K562 (cell line): Measurements from ENCODE around the gene SMARCB1. TPM values are rescaled to one million over a fixed set of nuclear protein-coding genes. Genes with fewer than 3 reads are reported as not detected.

Experiments
- ATAC-seq: fragments of 200-7000 bp; cut with Tn5 transposase; 3 replicates; pipeline ENCODE4 v1.9.1; 2020; ENCODE audit warnings: moderate library complexity
- BruUV-seq: library from RNA; stranded (reverse); fragments of 400-500 nt; replicated peaks from 2 replicates; lab custom pipeline; 2021; lab: Mats Ljungman, UMichigan
- CTCF ChIA-PET: fragments of 300-600 bp; formaldehyde crosslinking; extraction: SDS; loops from one replicate; lab custom pipeline; 2021; ENCODE audit warnings: low intra/inter-chr PET ratio; lab: Yijun Ruan, JAX
- POLR2A ChIA-PET: fragments of 300-600, 350-650 bp; sonication (Branson Sonifier 250); formaldehyde crosslinking; extraction: SDS; loops from one replicate; lab custom pipeline; 2021; ENCODE audit warnings: antibody characterized with exemption, inconsistent platforms; lab: Yijun Ruan, JAX
- DNase-seq, 4 experiments: peaks; one replicate each; pipeline versions ENCODE4 v3.0.0 to v3.0.0-alpha.2; 2011 to 2018; ENCODE audit warnings: low spot score in 3 of 4, mixed read lengths in 3 of 4; ENCODE audit errors: extremely low read depth in 1 of 4
- FAIRE-seq: peaks from 2 replicates; lab custom pipeline; 2011; peaks lifted over from hg19 to GRCh38; lab: Jason Lieb, UNC
- H2AFZ ChIP-seq: 2 replicates; pipeline ENCODE4 v1.6.0; 2011; ENCODE audit warnings: low read depth, low read length, control low read depth, inconsistent platforms
- H3K27ac ChIP-seq: fragments of 200-600 bp; 3 replicates; pipeline ENCODE4 v1.8.0; 2011; ENCODE audit warnings: low read depth, mild to moderate bottlenecking, control low read depth, inconsistent platforms, low read length, moderate library complexity, mixed read lengths; ENCODE audit errors: extremely low read depth
- H3K27me3 ChIP-seq, 2 experiments: fragments of 300-600 bp in 1 of 2; 2 replicates in 1 of 2; 3 replicates in 1 of 2; pipeline versions ENCODE4 v1.6.0 to v1.8.0; 2011; ENCODE audit warnings: inconsistent platforms in 2 of 2, low read length in 2 of 2, mild to moderate bottlenecking in 1 of 2, mixed read lengths in 1 of 2, moderate library complexity in 1 of 2; ENCODE audit not compliant: control insufficient read depth in 2 of 2, insufficient read depth in 2 of 2
- H3K36me3 ChIP-seq: fragments of 300-600 bp; 3 replicates; pipeline ENCODE4 v1.8.0; 2011; ENCODE audit warnings: mild to moderate bottlenecking, low read length, inconsistent platforms; ENCODE audit not compliant: control insufficient read depth, insufficient read depth
- H3K4me1 ChIP-seq, 2 experiments: fragments of 200-600 bp in 1 of 2; replicated peaks in 1 of 2; 2 replicates in 1 of 2; 3 replicates in 1 of 2; pipeline versions ENCODE4 v1.5.1 to v1.8.0; 2011; ENCODE audit warnings: inconsistent platforms in 2 of 2, low read length in 2 of 2, mild to moderate bottlenecking in 1 of 2, mixed read lengths in 1 of 2, moderate library complexity in 1 of 2; ENCODE audit not compliant: control insufficient read depth in 2 of 2, insufficient read depth in 2 of 2
- H3K4me2 ChIP-seq: 2 replicates; pipeline ENCODE4 v1.6.1; 2011; ENCODE audit warnings: low read length, control low read depth, inconsistent platforms, mixed read lengths; ENCODE audit not compliant: insufficient read depth
- H3K4me3 ChIP-seq: fragments of 200-600 bp; sonication (generic), shearing (Covaris generic); 2 replicates; pipeline ENCODE4 v1.5.1; 2016; ENCODE audit warnings: control low read depth, inconsistent platforms
- H3K79me2 ChIP-seq: fragments of 200-600 bp; 3 replicates; pipeline ENCODE4 v1.8.0; 2011; ENCODE audit warnings: low read length, inconsistent platforms; ENCODE audit not compliant: control insufficient read depth, insufficient read depth
- H3K9ac ChIP-seq, 2 experiments: 2 replicates each; pipeline versions ENCODE4 v1.6.0 to v1.6.1; 2011; ENCODE audit warnings: low read depth in 2 of 2, low read length in 2 of 2, control low read depth in 1 of 2, inconsistent platforms in 1 of 2, mild to moderate bottlenecking in 1 of 2, mixed read lengths in 1 of 2; ENCODE audit not compliant: insufficient read depth in 1 of 2
- H3K9me1 ChIP-seq: one replicate; pipeline ENCODE4 v1.6.0; 2011; ENCODE audit warnings: inconsistent platforms, mild to moderate bottlenecking, low read length, moderate library complexity; ENCODE audit not compliant: control insufficient read depth, insufficient read depth
- H3K9me3 ChIP-seq: replicated peaks from 2 replicates; pipeline ENCODE4 v1.5.1; 2011; ENCODE audit warnings: low read depth, low read length, inconsistent platforms; ENCODE audit not compliant: control insufficient read depth, insufficient read depth
- H4K20me1 ChIP-seq: replicated peaks from 2 replicates; pipeline ENCODE4 v1.6.1; 2011; ENCODE audit warnings: low read length, inconsistent platforms, mixed read lengths; ENCODE audit not compliant: control insufficient read depth, insufficient read depth
- NBN ChIP-seq: fragments of 450-650 bp; IDR thresholded peaks from 2 replicates; pipeline ENCODE4 v1.6.1; 2016; ENCODE audit warnings: low read depth, mild to moderate bottlenecking
- NRF1 ChIP-seq, 2 experiments: fragments of 450-650 bp; IDR thresholded peaks in 1 of 2; conservative IDR thresholded peaks in 1 of 2; 2 replicates each; pipeline ENCODE4 v1.6.1; 2014; ENCODE audit warnings: mild to moderate bottlenecking in 2 of 2
- WGBS: fragments of 100-300 bp; shearing (Covaris generic); methylation state at CpG from one replicate; pipeline ENCODE4 v1.1.6; 2016; ENCODE audit warnings: low coverage, mixed read lengths; ENCODE audit not compliant: insufficient coverage; ENCODE audit errors: missing lambda C conversion rate; 5-methylcytosine and 5-hydroxymethylcytosine counted together
- in situ Hi-C: fragments of 300-500 bp; cut with MboI; formaldehyde crosslinking; loops from 4 replicates; pipeline ENCODE4 v1.15.0; 2018; ENCODE audit warnings: inconsistent platforms, mixed read lengths
- intact Hi-C: fragments of 100-400 bp; cut with micrococcal nuclease; formaldehyde crosslinking; loops from 2 replicates; pipeline ENCODE4 v1.14.2; 2022
- polyA plus RNA-seq, 8 experiments: library from polyadenylated mRNA; depleted of rRNA in 4 of 8; stranded (reverse) in 5 of 8; unstranded in 3 of 8; fragments of >200 nt; fragmentation: Nextera tagmentation in 2 of 8; fragmentation: Illumina TruSeq in 1 of 8; extraction: Ambion mirVana in 2 of 8; extraction: Trizol in 1 of 8; gene quantifications; 2 replicates each; pipeline versions ENCODE4 v1.2.1 to v1.2.3, GENCODE V29; 2011 to 2014; ENCODE audit warnings: inconsistent platforms in 1 of 8, missing spikeins in 1 of 8
- total RNA-seq, 7 experiments: library from RNA; depleted of rRNA in 6 of 7; stranded (reverse); fragments of >200 nt in 6 of 7; fragmentation: Illumina TruSeq in 2 of 7; extraction: Trizol in 2 of 7; gene quantifications; 2 replicates each; pipeline versions ENCODE4 v1.2.1 to v1.2.3, GENCODE V29; 2011 to 2021; ENCODE audit warnings: low replicate concordance in 1 of 7
- TF ChIP-seq, protein P1 (sequence below): fragments of 450-650 bp; formaldehyde crosslinking; conservative IDR thresholded peaks from 2 replicates; pipeline ENCODE4 v1.4.0; 2022; ENCODE audit warnings: mild to moderate bottlenecking, missing genetic modification characterization

SMARCB1 gene
- total and polyA plus RNA-seq, 9 of the 15 experiments (the other 6 are each of a cell fraction or from before 2014, with no cell fraction given): 1.2 to 113 (median 65.4) TPM

DNA sequence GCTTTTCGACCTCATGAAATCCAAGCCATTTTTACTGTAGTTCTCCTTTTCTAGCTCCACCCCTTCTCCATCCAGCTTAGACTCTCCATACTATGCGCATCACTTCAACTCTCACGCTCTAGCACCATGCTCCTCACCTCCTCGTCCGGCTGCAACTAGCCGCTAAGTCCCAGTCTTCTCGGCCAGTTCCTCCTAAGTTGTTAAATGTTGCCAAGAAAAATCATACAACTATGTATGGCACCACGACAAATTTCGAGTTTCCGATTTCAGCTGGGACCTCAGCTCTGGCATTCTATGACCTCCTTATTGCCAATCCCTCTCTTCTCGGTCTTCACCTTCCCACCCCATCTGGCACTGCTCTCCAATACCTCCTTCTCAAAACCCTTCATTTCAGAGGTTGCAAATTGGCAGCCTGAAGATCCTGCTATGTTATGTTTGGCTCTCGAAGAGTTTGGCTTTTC lies 36.9 kb upstream of the SMARCB1 start:
- Histone ChIP-seq H4K20me1 (no peaks in the 10 kb centered on the region), H3K4me2 (peak overlapping the region; percentile 85), H3K9ac (peak overlapping the region; percentile 53 to 70; a peak in 3 of 4 replicates), H3K4me3 (peak overlapping the region; percentile 73), H3K9me1 (peaks cover 3% of the 10 kb centered on the region), H3K79me2 (peaks cover 14% of the 10 kb centered on the region; the same call in 2 of the 3 replicates), H2AFZ (peak overlapping the region; percentile 92; the same call in 1 of the 2 replicates), H3K27ac (no peak overlapping the region; the same call in 2 of the 3 replicates), H3K27me3 (no peaks in the 10 kb centered on the region), H3K36me3 (peaks cover 4% of the 10 kb centered on the region; the same call in 2 of the 3 replicates), H3K9me3 (no peaks in the 10 kb centered on the region), H3K4me1 (peaks cover 11 to 32% of the 10 kb centered on the region in 2 experiments)
- intact Hi-C loops: no loop called here
- WGBS: 30% methylated on average over 12 of the region's 12 CpGs
- POLR2A ChIA-PET: interaction anchor here (1.1 to 1.2 kb wide), 2 partner anchors 9 to 11 kb away, joined by 3 to 4 read pairs; no protein-coding TSS in a partner anchor
- CTCF ChIA-PET: no interaction called here
- FAIRE-seq: peak; percentile 83
- peak in 1 of 4 experiments; percentile 27 for DNase-seq
- TSS peak; percentile 83 for BruUV-seq
- TF ChIP-seq, protein P1, sequence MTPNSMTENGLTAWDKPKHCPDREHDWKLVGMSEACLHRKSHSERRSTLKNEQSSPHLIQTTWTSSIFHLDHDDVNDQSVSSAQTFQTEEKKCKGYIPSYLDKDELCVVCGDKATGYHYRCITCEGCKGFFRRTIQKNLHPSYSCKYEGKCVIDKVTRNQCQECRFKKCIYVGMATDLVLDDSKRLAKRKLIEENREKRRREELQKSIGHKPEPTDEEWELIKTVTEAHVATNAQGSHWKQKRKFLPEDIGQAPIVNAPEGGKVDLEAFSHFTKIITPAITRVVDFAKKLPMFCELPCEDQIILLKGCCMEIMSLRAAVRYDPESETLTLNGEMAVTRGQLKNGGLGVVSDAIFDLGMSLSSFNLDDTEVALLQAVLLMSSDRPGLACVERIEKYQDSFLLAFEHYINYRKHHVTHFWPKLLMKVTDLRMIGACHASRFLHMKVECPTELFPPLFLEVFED (CRISPR knock-in tag): no peak
- TF ChIP-seq NRF1 (conservative IDR thresholded peaks at IDR 0.05 in 1 of 2, IDR thresholded peaks at IDR 0.05 in 1 of 2) (0 out of 4 replicates have a peak, but pooled peaks of 1 of the 2 experiments have one; percentile 8), NBN (no peak)
- TF ChIP-seq, all 486 proteins: peak for 1
- ATAC-seq: peak; percentile 21; the same call in 1 of the 3 replicates
- in situ Hi-C loops: no loop called here
